ENCODE measurements around the gene ZYX.
"Not testable (repeated sequence)": the region's sequence is repeated elsewhere in the genome, so short reads cannot be mapped to it uniquely, and the experiment has no call there.

DNA sequence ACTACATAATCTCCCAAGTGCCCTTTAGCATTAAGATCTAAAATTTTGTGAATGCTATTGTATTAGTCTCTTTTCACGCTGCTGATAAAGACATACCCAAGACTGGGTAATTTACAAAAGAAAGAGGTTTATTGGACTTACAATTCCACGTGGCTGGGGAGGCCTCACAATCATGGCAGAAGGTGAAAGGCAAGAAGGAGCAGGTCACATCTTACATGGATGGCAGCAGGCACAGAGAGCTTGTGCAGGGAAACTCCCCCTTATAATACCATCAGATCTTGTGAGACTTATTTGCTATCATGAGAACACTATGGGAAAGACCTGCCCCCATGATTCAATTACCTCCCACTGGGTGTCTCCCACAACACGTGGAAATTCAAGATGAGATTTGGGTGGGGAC lies 39.5 kb downstream of the ZYX start:
- TF ChIP-seq, protein P1, sequence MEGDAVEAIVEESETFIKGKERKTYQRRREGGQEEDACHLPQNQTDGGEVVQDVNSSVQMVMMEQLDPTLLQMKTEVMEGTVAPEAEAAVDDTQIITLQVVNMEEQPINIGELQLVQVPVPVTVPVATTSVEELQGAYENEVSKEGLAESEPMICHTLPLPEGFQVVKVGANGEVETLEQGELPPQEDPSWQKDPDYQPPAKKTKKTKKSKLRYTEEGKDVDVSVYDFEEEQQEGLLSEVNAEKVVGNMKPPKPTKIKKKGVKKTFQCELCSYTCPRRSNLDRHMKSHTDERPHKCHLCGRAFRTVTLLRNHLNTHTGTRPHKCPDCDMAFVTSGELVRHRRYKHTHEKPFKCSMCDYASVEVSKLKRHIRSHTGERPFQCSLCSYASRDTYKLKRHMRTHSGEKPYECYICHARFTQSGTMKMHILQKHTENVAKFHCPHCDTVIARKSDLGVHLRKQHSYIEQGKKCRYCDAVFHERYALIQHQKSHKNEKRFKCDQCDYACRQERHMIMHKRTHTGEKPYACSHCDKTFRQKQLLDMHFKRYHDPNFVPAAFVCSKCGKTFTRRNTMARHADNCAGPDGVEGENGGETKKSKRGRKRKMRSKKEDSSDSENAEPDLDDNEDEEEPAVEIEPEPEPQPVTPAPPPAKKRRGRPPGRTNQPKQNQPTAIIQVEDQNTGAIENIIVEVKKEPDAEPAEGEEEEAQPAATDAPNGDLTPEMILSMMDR (IDR thresholded peaks at IDR 0.05), result not testable (repeated sequence)
- TF ChIP-seq EZH2 (IDR thresholded peaks at IDR 0.05; ENCODE audit: borderline replicate concordance, insufficient read depth, low read depth, low read length, poor library complexity, severe bottlenecking), result not testable (repeated sequence)
